ENCODE measurements around the gene HOXD8.

Gene HOXD8

DNA sequence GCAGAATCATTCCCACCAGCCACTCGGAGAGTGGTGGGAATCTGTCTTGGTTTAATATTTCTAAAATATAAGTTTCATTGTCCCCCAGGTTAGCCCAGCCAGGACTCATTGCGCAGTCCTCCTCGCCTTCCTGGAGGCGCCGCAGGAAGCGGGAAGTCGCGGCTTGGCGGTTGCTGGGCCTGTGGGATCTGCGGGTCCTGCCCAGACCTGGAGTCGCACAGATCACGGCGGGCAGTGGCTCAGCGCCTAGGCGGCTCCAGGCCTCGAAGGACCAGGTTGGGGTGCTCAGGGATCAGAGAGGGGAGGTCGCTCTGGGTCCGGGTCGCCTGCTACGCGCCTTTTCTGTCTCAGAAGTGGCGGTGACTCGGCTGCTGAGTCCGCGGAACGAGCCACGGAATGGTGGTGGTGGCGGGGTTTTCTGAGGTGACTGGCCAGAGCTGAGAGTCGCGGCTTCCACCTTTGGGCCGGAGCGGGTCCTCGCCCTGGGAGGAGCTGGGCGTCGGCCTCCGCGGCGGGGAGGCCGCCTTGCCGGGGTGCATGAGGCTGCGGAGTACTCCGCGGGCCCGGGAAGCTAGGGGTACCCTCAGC lies 30.3 kb downstream of the HOXD8 start:
- no peak for DNase-seq (ENCODE audit: low read depth in 2 of 2)

GRCh38 chr2:176160251-176160985 lies 30.9 kb downstream of the HOXD8 start:
- no peak for DNase-seq (ENCODE audit: low read depth in 2 of 2)

DNA sequence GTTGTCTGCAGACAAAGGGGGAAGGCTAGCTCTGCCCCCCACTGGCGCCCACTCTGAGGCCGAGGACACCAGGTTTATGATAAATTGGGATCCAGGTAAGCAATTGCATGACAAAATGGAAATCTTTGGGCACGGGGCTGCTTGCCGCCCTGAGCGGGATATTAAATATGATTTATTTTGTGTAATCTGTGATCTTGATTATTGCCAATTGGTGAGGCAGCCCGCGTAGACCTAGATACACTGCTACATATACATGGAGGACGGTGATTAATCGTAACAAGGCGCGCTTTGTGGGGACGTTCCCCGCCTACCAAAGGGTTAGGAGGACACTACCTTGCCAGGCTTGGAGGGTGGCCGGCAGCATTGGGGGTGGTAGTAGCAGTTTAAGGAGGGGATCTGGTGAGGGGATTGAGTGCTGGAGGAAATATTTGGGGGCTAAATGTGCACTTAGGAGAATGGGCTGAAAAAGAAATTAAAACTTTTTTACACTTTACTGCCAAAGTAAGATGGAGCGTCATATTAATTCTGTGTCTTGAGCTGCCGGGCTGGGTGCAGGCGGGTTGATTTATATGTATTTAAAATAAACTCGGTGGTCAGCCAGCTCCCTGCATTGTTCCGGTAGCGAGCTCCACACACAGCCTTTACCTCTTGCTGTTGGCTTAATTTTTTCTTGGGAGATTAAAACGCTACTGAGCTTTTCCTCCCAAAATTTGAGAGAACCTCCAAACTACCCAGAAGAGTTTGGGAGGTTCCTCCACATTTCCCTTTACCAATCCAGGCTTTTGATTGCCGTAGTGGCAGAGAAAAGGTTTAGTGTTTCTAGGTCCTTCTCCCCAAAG lies 31.7 kb downstream of the HOXD8 start:
- DNase-seq (ENCODE audit: low read depth in 2 of 2), result no peak

DNA sequence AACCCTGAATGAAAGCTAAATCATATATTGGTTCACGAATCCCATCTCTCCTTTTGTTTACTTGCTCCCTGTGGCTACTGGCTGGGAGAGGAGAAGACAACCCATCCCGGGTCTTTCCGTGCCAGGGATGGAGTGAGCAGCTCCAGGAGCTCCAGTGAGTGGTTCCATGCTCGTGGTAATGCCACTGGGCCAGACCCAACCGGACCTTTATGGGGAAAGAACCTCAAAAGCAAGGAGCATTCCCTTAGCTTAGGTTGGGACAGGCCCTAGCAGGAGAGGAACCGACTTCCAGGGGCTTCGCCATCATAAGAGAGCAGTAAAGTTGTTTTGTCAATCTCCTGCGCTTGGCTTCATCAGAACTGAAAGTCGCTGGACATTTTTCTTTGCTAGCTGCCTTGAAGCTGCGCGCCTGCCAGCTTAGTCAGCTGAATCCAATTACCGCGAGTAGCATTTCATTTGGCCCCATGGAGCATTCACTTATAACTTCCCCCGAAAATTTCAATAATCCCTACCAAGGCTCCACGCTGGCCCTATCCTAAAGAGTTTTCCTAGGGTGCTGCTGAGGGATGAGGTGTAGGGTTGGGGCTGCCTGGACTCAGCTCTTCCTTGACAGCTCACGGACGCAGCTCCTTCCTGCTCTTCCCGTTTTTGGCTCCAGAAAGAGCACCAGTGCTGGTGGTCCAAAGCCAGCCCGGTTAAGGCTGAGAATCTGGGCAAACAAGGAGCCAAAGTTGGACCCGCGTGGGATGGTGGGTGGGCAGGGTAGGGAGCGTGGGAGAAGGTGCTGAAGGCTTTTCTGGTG lies 32.5 kb downstream of the HOXD8 start:
- DNase-seq (ENCODE audit: low read depth in 2 of 2), result no peak

DNA sequence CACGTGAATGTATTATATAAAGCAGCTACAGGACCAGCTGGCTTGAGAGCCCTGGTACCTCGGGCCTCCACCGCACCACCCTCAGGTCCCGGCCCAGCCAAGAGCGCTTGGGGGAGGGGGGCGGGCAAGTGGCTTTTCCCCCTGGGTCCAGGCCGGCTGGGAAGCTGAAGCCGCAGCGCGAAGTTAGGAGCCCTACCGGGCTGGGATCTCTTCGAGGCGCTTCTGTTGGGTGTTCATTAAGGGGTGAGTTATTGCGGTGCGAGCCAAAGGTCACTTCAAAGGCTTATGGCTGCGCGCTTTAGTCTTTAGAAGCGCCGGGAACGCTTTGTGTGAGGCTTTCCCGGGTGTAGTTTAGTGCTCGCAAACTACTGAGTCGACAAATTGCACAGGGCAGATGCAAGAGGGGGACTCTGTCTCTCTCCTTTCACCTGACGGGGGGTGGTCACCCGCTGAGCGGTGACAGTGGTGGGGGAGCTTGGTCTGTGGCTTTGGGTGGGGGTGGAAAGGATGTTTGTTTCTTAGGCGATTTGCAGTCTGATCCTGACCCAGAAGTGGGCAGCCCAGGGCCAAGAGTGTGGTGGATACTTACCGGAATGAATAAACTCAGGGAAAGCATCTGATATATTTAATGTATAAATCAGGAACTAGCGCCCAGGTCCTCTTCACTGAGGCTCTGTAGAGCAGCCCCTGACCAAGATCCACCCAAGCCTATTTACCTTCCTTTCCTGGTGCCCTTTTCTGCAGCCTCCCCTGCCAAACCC lies 33.6 kb downstream of the HOXD8 start:
- no peak for DNase-seq (ENCODE audit: low read depth in 2 of 2)

DNA sequence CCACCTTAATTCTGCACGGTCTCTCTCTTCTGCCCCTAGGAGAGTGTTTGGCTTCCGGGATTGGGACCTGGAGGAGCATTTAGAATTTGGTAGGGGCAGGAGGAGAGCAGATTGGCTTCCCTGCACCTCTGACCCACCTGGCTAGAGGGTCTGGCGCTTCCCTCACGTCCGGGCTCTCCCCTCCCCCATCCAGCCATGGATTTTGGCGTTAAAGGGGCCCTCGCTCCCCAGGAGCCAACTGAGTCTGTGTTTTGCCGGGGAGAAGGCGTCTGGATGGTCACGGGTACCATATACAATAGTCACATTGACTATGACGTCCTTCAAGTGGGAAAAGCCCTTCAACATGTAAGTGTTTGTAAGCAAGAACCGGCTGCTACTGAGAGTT lies 34.2 kb downstream of the HOXD8 start:
- no peak for DNase-seq (ENCODE audit: low read depth in 2 of 2)

DNA sequence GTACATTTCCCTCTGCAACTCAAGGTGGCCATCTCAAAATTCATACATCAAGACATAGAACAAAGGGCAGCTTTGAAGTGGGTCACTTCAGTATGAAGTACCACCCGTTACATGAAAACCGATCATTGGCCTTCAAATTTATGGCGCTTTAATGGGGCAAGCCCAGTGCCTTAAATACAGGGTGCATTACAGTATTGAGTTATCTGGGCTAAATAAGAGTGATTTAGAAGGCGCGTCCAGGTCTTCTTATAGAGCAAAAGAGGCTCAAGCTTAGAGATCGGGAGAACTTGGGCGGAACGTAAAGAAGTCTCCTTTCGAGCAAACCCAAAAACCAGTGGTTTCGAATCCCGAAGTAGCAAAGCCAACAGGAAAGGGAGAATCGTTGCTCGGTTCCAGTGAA lies 34.7 kb downstream of the HOXD8 start:
- no peak for DNase-seq (ENCODE audit: low read depth in 2 of 2)

DNA sequence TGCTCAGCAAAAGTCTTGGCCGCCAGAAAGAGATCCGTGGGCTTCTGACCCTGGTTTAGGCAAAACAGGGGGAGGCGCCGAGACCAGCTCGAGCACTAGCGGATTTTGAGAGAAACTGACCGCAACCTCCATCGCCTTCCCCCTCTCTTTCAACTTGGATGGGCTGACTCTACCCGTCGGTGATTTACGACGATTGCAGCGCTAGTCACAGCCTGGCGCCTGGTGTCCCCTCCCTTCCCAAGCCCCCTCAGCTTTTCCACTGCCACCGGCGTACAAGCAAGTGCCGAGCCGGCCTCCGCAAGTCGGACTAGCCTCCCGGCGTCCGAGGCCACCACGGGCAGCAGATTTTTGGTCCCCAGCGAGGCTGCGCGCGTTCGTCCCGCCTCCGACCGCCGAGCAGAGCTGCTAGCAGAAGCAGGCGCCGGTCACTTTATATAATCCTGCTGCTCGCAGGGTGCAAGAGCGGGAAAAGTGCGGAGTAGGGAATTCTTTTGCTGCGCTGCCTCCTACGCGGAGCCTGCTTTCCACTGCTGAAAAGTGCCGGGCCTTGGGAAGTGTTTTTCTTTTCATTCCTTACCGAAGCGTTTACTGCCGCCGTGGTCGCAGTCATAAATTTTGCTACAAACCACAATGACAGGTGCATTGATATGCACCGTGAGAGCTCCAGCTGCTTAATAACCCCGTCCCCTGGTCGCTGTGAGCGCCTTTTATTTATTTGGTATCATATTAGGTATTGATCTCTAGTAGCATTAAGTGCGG lies 35.3 kb downstream of the HOXD8 start:
- no peak for DNase-seq (ENCODE audit: low read depth in 2 of 2)

GRCh38 chr2:176165370-176166050 lies 36.0 kb downstream of the HOXD8 start:
- no peak for DNase-seq (ENCODE audit: low read depth in 2 of 2)

- DNase-seq (ENCODE audit: low read depth in 2 of 2), result no peak
These were observed 36.8 kb downstream of the HOXD8 start for GRCh38 chr2:176166272-176166671.

- no peak for DNase-seq (ENCODE audit: low read depth in 2 of 2)
These were observed 37.9 kb downstream of the HOXD8 start for GRCh38 chr2:176167398-176167797.

DNA sequence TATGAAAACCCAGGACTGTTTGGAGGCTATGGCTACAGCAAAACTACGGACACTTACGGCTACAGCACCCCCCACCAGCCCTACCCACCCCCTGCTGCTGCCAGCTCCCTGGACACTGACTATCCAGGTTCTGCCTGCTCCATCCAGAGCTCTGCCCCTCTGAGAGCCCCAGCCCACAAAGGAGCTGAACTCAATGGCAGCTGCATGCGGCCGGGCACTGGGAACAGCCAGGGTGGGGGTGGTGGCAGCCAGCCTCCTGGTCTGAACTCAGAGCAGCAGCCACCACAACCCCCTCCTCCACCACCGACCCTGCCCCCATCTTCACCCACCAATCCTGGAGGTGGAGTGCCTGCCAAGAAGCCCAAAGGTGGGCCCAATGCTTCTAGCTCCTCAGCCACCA lies 39.7 kb downstream of the HOXD8 start:
- DNase-seq (ENCODE audit: low read depth in 2 of 2), result no peak

GRCh38 chr2:176169711-176170110 lies 40.2 kb downstream of the HOXD8 start:
- no peak for DNase-seq (ENCODE audit: low read depth in 2 of 2)

- DNase-seq (ENCODE audit: low read depth in 2 of 2), result no peak
These were observed 41.2 kb downstream of the HOXD8 start for GRCh38 chr2:176170602-176171305.

DNA sequence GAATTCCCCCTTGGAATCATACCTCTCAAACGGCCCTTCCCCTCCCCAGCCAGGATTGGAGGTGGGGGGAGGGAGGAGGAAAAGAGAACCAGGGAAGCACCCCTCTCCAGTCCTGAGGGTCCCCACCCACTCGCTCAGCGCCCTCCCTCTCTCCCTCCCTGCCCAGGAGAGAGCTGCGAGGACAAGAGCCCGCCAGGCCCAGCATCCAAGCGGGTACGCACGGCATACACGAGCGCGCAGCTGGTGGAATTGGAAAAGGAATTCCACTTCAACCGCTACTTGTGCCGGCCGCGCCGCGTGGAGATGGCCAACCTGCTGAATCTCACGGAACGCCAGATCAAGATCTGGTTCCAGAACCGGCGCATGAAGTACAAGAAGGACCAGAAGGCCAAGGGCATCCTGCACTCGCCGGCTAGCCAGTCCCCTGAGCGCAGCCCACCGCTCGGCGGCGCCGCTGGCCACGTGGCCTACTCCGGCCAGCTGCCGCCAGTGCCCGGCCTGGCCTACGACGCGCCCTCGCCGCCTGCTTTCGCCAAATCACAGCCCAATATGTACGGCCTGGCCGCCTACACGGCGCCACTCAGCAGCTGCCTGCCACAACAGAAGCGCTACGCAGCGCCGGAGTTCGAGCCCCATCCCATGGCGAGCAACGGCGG lies 42.0 kb downstream of the HOXD8 start:
- DNase-seq (ENCODE audit: low read depth in 2 of 2), result no peak

DNA sequence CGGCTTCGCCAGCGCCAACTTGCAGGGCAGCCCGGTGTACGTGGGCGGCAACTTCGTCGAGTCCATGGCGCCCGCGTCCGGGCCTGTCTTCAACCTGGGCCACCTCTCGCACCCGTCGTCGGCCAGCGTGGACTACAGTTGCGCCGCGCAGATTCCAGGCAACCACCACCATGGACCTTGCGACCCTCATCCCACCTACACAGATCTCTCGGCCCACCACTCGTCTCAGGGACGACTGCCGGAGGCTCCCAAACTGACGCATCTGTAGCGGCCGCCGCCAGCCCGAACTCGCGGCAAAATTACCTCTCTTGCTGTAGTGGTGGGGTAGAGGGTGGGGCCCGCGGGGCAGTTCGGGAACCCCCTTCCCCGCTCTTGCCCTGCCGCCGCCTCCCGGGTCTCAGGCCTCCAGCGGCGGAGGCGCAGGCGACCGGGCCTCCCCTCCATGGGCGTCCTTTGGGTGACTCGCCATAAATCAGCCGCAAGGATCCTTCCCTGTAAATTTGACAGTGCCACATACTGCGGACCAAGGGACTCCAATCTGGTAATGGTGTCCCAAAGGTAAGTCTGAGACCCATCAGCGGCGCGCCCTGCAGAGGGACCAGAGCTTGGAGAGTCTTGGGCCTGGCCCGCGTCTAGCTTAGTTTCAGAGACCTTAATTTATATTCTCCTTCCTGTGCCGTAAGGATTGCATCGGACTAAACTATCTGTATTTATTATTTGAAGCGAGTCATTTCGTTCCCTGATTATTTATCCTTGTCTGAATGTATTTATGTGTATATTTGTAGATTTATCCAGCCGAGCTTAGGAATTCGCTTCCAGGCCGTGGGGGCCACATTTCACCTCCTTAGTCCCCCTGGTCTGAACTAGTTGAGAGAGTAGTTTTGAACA lies 42.7 kb downstream of the HOXD8 start:
- no peak for DNase-seq (ENCODE audit: low read depth in 2 of 2)

- no peak for DNase-seq (ENCODE audit: low read depth in 2 of 2)
These were observed 43.5 kb downstream of the HOXD8 start for GRCh38 chr2:176172895-176173566.
